CD14-positive monocyte (primary cell): ENCODE results near the gene NDUFA5. TPM values are rescaled to one million over a fixed set of nuclear protein-coding genes. Genes with fewer than 3 reads are reported as not detected.

Experiments used
- DNase-seq, 3 donors: peaks; one replicate each; pipeline ENCODE4 v3.0.0-alpha.2; 2011 to 2022
- H2AFZ ChIP-seq: 2 replicates; pipeline ENCODE4 v1.6.0; 2012; ENCODE audit warnings: mild to moderate bottlenecking, low read depth, low read length, inconsistent platforms; ENCODE audit not compliant: insufficient read depth, poor library complexity, severe bottlenecking
- H3K27ac ChIP-seq, 2 donors: 1 replicate in 1 of 2; 2 replicates in 1 of 2; pipeline ENCODE4 v1.5.1; 2012 to 2013; ENCODE audit warnings: low read length in 2 of 2, control low read depth in 1 of 2, inconsistent platforms in 1 of 2, low read depth in 1 of 2, mild to moderate bottlenecking in 1 of 2
- H3K27me3 ChIP-seq, 2 donors: one replicate each; pipeline versions ENCODE4 v1.6.0 to v1.6.1; 2011 to 2013; ENCODE audit warnings: low read length in 2 of 2; ENCODE audit not compliant: control insufficient read depth in 2 of 2, insufficient read depth in 2 of 2
- H3K36me3 ChIP-seq, 2 donors: replicated peaks in 1 of 2; 1 replicate in 1 of 2; 2 replicates in 1 of 2; pipeline versions ENCODE4 v1.5.1 to v1.6.1; 2012 to 2013; ENCODE audit warnings: low read length in 2 of 2, control low read depth in 1 of 2, inconsistent platforms in 1 of 2, mild to moderate bottlenecking in 1 of 2; ENCODE audit not compliant: insufficient read depth in 2 of 2, control insufficient read depth in 1 of 2
- H3K4me1 ChIP-seq, 2 donors: 1 replicate in 1 of 2; 2 replicates in 1 of 2; pipeline versions ENCODE4 v1.5.1 to v1.6.1; 2012 to 2013; ENCODE audit warnings: low read length in 2 of 2, control low read depth in 1 of 2, inconsistent platforms in 1 of 2, mild to moderate bottlenecking in 1 of 2, moderate library complexity in 1 of 2; ENCODE audit not compliant: insufficient read depth in 2 of 2, control insufficient read depth in 1 of 2
- H3K4me2 ChIP-seq: replicated peaks from 2 replicates; pipeline ENCODE3; 2012; ENCODE audit warnings: low read length, moderate library complexity, mild to moderate bottlenecking; ENCODE audit not compliant: poor library complexity, severe bottlenecking; ENCODE audit errors: extremely low read depth
- H3K4me3 ChIP-seq, 3 experiments: fragments of 200-600 bp in 1 of 3; sonication (generic) in 1 of 3; replicated peaks in 1 of 3; 1 replicate in 2 of 3; 2 replicates in 1 of 3; pipeline ENCODE4 v1.5.1; 2011 to 2013; ENCODE audit warnings: low read length in 3 of 3, mild to moderate bottlenecking in 3 of 3, control low read depth in 2 of 3, low read depth in 2 of 3, inconsistent platforms in 1 of 3, moderate library complexity in 1 of 3
- H3K79me2 ChIP-seq: 2 replicates; pipeline ENCODE4 v1.6.0; 2012; ENCODE audit warnings: mild to moderate bottlenecking, control low read depth, inconsistent platforms, low read length, moderate library complexity; ENCODE audit not compliant: insufficient read depth
- H3K9ac ChIP-seq: 2 replicates; pipeline ENCODE4 v1.6.0; 2017; ENCODE audit warnings: low read length, mild to moderate bottlenecking; ENCODE audit not compliant: insufficient read depth, poor library complexity, severe bottlenecking
- H3K9me3 ChIP-seq, 2 donors: replicated peaks in 1 of 2; 1 replicate in 1 of 2; 2 replicates in 1 of 2; pipeline versions ENCODE4 v1.5.1 to v1.6.1; 2012 to 2013; ENCODE audit warnings: low read length in 2 of 2, control low read depth in 1 of 2; ENCODE audit not compliant: control insufficient read depth in 1 of 2, insufficient read depth in 1 of 2
- H4K20me1 ChIP-seq: 2 replicates; pipeline ENCODE4 v1.6.0; 2012; ENCODE audit warnings: mild to moderate bottlenecking, low read length, control low read depth, moderate library complexity; ENCODE audit not compliant: insufficient read depth
- H3K27ac Mint-ChIP-seq, 7 donors: one replicate each; pipeline ENCODE4 v1.8.0; 2020; ENCODE audit warnings: mild to moderate bottlenecking in 7 of 7, mixed read lengths in 7 of 7, moderate library complexity in 6 of 7, inconsistent platforms in 2 of 7
- H3K27me3 Mint-ChIP-seq, 3 donors: one replicate each; pipeline ENCODE4 v1.8.0; 2021 to 2022; ENCODE audit warnings: low read depth in 3 of 3, mild to moderate bottlenecking in 3 of 3, mixed read lengths in 3 of 3, moderate library complexity in 3 of 3, inconsistent platforms in 1 of 3
- H3K36me3 Mint-ChIP-seq, 2 donors: one replicate each; pipeline ENCODE4 v1.8.0; 2020; ENCODE audit warnings: mixed read lengths in 2 of 2, inconsistent platforms in 1 of 2, mild to moderate bottlenecking in 1 of 2
- H3K4me1 Mint-ChIP-seq: one replicate; pipeline ENCODE4 v1.8.0; 2020; ENCODE audit warnings: mild to moderate bottlenecking, mixed read lengths
- H3K4me3 Mint-ChIP-seq, 2 donors: one replicate each; pipeline ENCODE4 v1.8.0; 2020; ENCODE audit warnings: mild to moderate bottlenecking in 2 of 2, mixed read lengths in 2 of 2, moderate library complexity in 1 of 2
- H3K9me3 Mint-ChIP-seq, 7 donors: one replicate each; pipeline ENCODE4 v1.8.0; 2020 to 2022; ENCODE audit warnings: mixed read lengths in 7 of 7, mild to moderate bottlenecking in 6 of 7, moderate library complexity in 6 of 7, inconsistent platforms in 2 of 7
- WGBS: methylation state at CpG from one replicate; pipeline ENCODE4 v1.1.5; 2013; ENCODE audit warnings: missing lambda C conversion rate; ENCODE audit not compliant: insufficient coverage; 5-methylcytosine and 5-hydroxymethylcytosine counted together
- intact Hi-C, 2 donors: fragments of 100-400 bp; cut with micrococcal nuclease; formaldehyde crosslinking; loops; one replicate each; pipeline versions ENCODE4 v1.15.0 to v1.15.1; 2023
- polyA plus RNA-seq, 3 donors: library from polyadenylated mRNA; depleted of rRNA in 1 of 3; unstranded in 2 of 3; stranded (reverse) in 1 of 3; fragments of 300-500 nt in 2 of 3; fragments of >200 nt in 1 of 3; fragmentation: Illumina TruSeq in 2 of 3; gene quantifications; 1 replicate in 2 of 3; 2 replicates in 1 of 3; pipeline ENCODE4 v1.2.3, GENCODE V29; 2012 to 2021
- TF ChIP-seq, protein P1 (sequence below): fragments of 200-600 bp; IDR thresholded peaks from one replicate; pipeline ENCODE4 v1.8.0; 2022; ENCODE audit warnings: antibody characterized with exemption, mild to moderate bottlenecking

NDUFA5 gene
- polyA plus RNA-seq, 3 donors, result 6.9 to 49.2 (median 37.3) TPM

DNA sequence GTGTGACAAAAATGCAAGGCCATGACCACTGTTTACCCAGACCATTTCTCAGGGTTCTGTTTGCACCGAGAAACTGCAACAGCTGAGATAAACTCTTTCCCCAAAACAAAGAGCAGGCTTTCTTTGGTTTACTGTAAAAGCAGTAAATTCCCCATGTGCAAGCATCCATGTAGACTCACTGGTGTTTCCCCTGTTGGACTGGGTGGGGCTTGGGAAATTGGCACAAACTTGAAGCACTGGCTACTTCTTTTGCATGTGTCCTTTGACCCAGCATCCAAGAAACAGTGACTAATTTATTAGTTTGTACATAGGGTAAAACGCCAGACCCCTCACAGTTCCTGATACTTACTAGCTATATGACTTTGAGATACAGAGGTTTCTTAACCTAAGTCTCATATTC is 35.6 kb downstream of the NDUFA5 start:
- H2AFZ ChIP-seq, result no peak overlapping the region
- TF ChIP-seq, protein P1, sequence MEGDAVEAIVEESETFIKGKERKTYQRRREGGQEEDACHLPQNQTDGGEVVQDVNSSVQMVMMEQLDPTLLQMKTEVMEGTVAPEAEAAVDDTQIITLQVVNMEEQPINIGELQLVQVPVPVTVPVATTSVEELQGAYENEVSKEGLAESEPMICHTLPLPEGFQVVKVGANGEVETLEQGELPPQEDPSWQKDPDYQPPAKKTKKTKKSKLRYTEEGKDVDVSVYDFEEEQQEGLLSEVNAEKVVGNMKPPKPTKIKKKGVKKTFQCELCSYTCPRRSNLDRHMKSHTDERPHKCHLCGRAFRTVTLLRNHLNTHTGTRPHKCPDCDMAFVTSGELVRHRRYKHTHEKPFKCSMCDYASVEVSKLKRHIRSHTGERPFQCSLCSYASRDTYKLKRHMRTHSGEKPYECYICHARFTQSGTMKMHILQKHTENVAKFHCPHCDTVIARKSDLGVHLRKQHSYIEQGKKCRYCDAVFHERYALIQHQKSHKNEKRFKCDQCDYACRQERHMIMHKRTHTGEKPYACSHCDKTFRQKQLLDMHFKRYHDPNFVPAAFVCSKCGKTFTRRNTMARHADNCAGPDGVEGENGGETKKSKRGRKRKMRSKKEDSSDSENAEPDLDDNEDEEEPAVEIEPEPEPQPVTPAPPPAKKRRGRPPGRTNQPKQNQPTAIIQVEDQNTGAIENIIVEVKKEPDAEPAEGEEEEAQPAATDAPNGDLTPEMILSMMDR, result no peak
- no peak overlapping the region for H3K27ac ChIP-seq
- H3K4me2 ChIP-seq, result no peak overlapping the region
- no peaks in the 10 kb centered on the region for H3K36me3 ChIP-seq
- intact Hi-C loops, result no loop called here
- H3K79me2 ChIP-seq, result no peaks in the 10 kb centered on the region
- DNase-seq, result no peak
- H3K9me3 Mint-ChIP-seq, result peaks cover 0 to 3% (median 0%) of the 10 kb centered on the region in 7 donors
- no peak overlapping the region for H3K4me3 ChIP-seq
- no CpG with 5 or more reads among the region's 2 CpGs for WGBS
- no peak overlapping the region for H3K27ac Mint-ChIP-seq
- no peaks in the 10 kb centered on the region for H3K4me1 Mint-ChIP-seq
- peaks cover 0 to 4% (median 0%) of the 10 kb centered on the region in 3 donors for H3K27me3 Mint-ChIP-seq
- no peaks in the 10 kb centered on the region for H4K20me1 ChIP-seq
- no peaks in the 10 kb centered on the region for H3K36me3 Mint-ChIP-seq
- H3K4me1 ChIP-seq, result no peaks in the 10 kb centered on the region
- no peaks in the 10 kb centered on the region for H3K9me3 ChIP-seq
- no peaks in the 10 kb centered on the region for H3K27me3 ChIP-seq
- no peak overlapping the region for H3K9ac ChIP-seq
- H3K4me3 Mint-ChIP-seq, result no peak overlapping the region

DNA sequence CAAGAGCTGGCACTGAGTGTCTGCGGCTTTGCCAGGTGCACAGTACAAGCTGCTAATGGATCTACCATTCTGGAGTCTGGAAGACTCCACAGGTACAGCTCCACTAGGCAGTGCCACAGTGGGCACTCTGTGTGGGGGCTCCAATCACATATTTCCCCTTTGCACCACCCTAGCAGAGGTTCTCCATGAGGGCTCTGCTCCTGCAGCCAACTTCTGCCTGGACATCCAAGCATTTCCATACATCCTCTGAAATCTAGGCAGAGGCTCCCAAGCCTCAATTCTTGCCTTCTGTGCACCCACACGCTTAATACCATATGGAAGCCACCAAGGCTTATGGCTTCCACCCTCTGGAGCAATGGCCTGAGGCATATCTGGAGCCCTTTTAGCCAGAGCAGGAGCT is 52.4 kb downstream of the NDUFA5 start:
- Histone ChIP-seq H3K27ac (no peak overlapping the region), H3K9me3 (peaks cover 7 to 11% of the 10 kb centered on the region in 2 donors), H3K4me1 (no peaks in the 10 kb centered on the region), H3K9ac (no peak overlapping the region), H3K27me3 (no peaks in the 10 kb centered on the region), H3K36me3 (no peaks in the 10 kb centered on the region), H3K4me3 (no peak overlapping the region), H2AFZ (no peak overlapping the region), H4K20me1 (no peaks in the 10 kb centered on the region), H3K79me2 (no peaks in the 10 kb centered on the region), H3K4me2 (no peak overlapping the region)
- Mint-ChIP-seq H3K9me3 (peaks cover 5 to 18% (median 13%) of the 10 kb centered on the region in 7 donors), H3K36me3 (no peaks in the 10 kb centered on the region), H3K4me1 (no peaks in the 10 kb centered on the region), H3K4me3 (no peak overlapping the region), H3K27me3 (peaks cover 0 to 5% (median 2%) of the 10 kb centered on the region in 3 donors), H3K27ac (no peak overlapping the region)
- TF ChIP-seq, protein P1, result no peak
- intact Hi-C loops, result no loop called here
- DNase-seq, result no peak
- 83% methylated on average over 2 of the region's 2 CpGs for WGBS
